Pancreas (tissue), 10 donors: ENCODE data around the gene MCM10. TPM values are rescaled to one million over a fixed set of nuclear protein-coding genes. Genes with fewer than 3 reads are reported as not detected.

ENCODE experiments used
- ATAC-seq, 4 donors: fragments of 200-7000 bp; cut with Tn5 transposase; one replicate each; pipeline versions ENCODE4 v1.8.0 to v1.9.1; 2020; ENCODE audit warnings: mild to moderate bottlenecking in 4 of 4, moderate library complexity in 4 of 4
- DNase-seq, 6 donors: peaks; one replicate each; pipeline ENCODE4 v3.0.0-alpha.2; 2020
- FAIRE-seq: peaks from 2 replicates; lab custom pipeline; 2012; peaks lifted over from hg19 to GRCh38; lab: Jason Lieb, UNC
- H3K27ac ChIP-seq, 4 donors: fragments of 200-600 bp; sonication (generic); 1 replicate in 3 of 4; 2 replicates in 1 of 4; pipeline versions ENCODE4 v1.5.0 to v1.8.0; 2020
- H3K27me3 ChIP-seq, 4 donors: fragments of 200-600 bp; one replicate each; pipeline ENCODE4 v1.8.0; 2021
- H3K36me3 ChIP-seq, 3 donors: fragments of 200-600 bp; sonication (generic) in 1 of 3; one replicate each; pipeline versions ENCODE4 v1.5.0 to v1.8.0; 2020 to 2021
- H3K4me1 ChIP-seq, 3 donors: fragments of 200-600 bp; one replicate each; pipeline ENCODE4 v1.8.0; 2021
- H3K4me3 ChIP-seq, 4 donors: fragments of 200-600 bp; sonication (generic) in 2 of 4; one replicate each; pipeline versions ENCODE4 v1.5.0 to v1.8.0; 2020 to 2021
- H3K9me3 ChIP-seq, 4 donors: fragments of 200-600 bp; one replicate each; pipeline ENCODE4 v1.8.0; 2021
- WGBS, 2 donors: extraction: QIAGEN DNeasy Blood & Tissue Kit; methylation state at CpG; one replicate each; pipeline ENCODE4 v1.1.7; 2013; 5-methylcytosine and 5-hydroxymethylcytosine counted together
- intact Hi-C, 3 donors: fragments of 100-400 bp; cut with DNase I; formaldehyde crosslinking; loops; one replicate each; pipeline versions ENCODE4 v1.11.1 to v1.14.2; 2022
- polyA plus RNA-seq, 2 donors: library from polyadenylated mRNA; stranded (reverse); fragments of 200-250 nt; gene quantifications; one replicate each; pipeline ENCODE4 v1.2.3, GENCODE V29; 2013
- total RNA-seq, 6 donors: library from RNA; stranded (reverse); fragmentation: NEBNext Ultra II Directional in 4 of 6; extraction: Animal tissue kit (Norgen Biotek cat#: 25700) in 4 of 6; gene quantifications; one replicate each; pipeline versions ENCODE4 v1.2.1 to v1.2.4, GENCODE V29; 2021 to 2023
- TF ChIP-seq, protein P1 (sequence below), 4 donors: fragments of 200-600 bp; sonication (generic) in 3 of 4; IDR thresholded peaks; one replicate each; pipeline versions ENCODE4 v1.5.0 to v1.8.0; 2021; ENCODE audit warnings: antibody characterized with exemption in 4 of 4
- donor health status: healthy with polysubstance abuse.
- donor health status: DM: no; HTN: no; CAD: no; lungs with moderate emphysema.
- donor health status: DM: no; HTN: no; CAD: no.
- donor health status: control.
- donor health status: control.
- donor health status: Bipolar disorder and iron deficiency.
- donor health status: DM: yes; HTN: yes; CAD: no.
- donor health status: DM: no; HTN: no; CAD: no.
- donor health status: DM: no; HTN: no; CAD: no.
- donor health status: DM: yes; HTN: yes; CAD: no.

The MCM10 gene
- total and polyA plus RNA-seq, 8 donors, result 0.05 to 0.35 (median 0.28) TPM; not detected in 1

DNA sequence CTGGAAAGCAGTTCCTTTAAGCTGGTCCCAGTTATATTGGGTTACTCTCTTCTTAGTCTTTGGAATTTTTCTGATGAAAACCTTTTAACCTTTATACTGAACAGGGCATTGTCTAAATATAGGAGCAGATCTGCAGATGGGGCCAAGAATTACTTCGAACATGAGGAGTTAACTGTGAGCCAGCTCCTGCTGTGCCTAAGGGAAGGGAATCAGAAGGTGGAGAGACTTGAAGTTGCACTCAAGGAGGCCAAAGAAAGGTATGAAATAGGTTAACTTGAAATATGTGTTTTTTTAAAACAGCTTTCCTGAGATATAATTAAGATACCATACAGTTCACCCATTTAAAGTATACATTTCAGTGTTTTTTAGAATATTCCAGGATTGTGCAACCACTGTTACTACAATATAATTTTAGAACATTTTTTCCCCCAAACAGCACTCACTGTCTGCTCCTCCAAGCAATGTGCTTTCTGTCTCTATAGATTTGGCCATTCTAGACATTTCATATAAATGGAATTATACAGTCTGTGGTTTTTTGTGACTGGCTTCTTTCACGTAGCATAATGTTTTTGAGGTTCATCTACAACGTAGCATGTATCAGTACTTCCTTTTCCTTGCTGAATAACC, 42.5 kb upstream of the MCM10 start:
- FAIRE-seq (no peak), DNase-seq (no peak), ATAC-seq (no peak)
- H3K9me3 ChIP-seq, result no peaks in the 10 kb centered on the region
- no peak overlapping the region for H3K27ac ChIP-seq
- peaks cover 0 to 45% (median 20%) of the 10 kb centered on the region in 3 donors for H3K36me3 ChIP-seq
- TF ChIP-seq, protein P1, sequence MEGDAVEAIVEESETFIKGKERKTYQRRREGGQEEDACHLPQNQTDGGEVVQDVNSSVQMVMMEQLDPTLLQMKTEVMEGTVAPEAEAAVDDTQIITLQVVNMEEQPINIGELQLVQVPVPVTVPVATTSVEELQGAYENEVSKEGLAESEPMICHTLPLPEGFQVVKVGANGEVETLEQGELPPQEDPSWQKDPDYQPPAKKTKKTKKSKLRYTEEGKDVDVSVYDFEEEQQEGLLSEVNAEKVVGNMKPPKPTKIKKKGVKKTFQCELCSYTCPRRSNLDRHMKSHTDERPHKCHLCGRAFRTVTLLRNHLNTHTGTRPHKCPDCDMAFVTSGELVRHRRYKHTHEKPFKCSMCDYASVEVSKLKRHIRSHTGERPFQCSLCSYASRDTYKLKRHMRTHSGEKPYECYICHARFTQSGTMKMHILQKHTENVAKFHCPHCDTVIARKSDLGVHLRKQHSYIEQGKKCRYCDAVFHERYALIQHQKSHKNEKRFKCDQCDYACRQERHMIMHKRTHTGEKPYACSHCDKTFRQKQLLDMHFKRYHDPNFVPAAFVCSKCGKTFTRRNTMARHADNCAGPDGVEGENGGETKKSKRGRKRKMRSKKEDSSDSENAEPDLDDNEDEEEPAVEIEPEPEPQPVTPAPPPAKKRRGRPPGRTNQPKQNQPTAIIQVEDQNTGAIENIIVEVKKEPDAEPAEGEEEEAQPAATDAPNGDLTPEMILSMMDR (IDR thresholded peaks at IDR 0.05), result no peak
- H3K4me3 ChIP-seq, result no peak overlapping the region
- H3K4me1 ChIP-seq, result peaks cover 6 to 11% (median 8%) of the 10 kb centered on the region in 3 donors
- intact Hi-C loops, result no loop called here
- no peaks in the 10 kb centered on the region for H3K27me3 ChIP-seq
- 91 to 92% methylated on average over 3 of the region's 3 CpGs for WGBS, 2 donors

GRCh38 chr10:13120786-13121499, 40.4 kb upstream of the MCM10 start:
- peaks cover 0 to 48% (median 20%) of the 10 kb centered on the region in 3 donors for H3K36me3 ChIP-seq
- no peaks in the 10 kb centered on the region for H3K9me3 ChIP-seq
- peaks cover 1 to 6% (median 3%) of the 10 kb centered on the region in 3 donors for H3K4me1 ChIP-seq
- WGBS, 2 donors, result 89 to 93% methylated on average over 10 of the region's 10 CpGs
- DNase-seq (no peak), FAIRE-seq (no peak), ATAC-seq (peak in 1 of 4 donors; percentile 31)
- no peak overlapping the region for H3K4me3 ChIP-seq
- H3K27ac ChIP-seq, result no peak overlapping the region
- TF ChIP-seq, protein P1 (IDR thresholded peaks at IDR 0.05), result no peak
- no peaks in the 10 kb centered on the region for H3K27me3 ChIP-seq
- intact Hi-C loops, result no loop called here

DNA sequence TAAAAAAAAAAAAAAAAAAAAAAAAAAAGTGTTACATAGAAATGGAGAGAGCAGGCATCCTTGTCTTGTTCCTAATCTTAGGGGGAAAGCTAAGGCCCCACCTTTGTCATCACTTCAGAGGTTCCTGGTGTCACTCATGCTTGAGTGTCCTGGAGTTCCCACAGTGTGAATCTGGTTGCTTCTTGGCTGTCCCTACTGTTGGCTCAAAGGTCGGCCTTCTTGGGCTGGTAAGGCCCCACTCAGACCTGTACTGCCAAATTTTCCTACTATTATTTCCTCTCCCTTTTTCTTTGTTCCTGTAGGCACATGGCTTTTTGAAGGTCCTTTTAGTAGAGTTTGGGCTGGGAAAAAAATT, 39.9 kb upstream of the MCM10 start:
- H3K4me1 ChIP-seq, result peaks cover 0 to under 1% (median 0%) of the 10 kb centered on the region in 3 donors
- TF ChIP-seq, protein P1 (IDR thresholded peaks at IDR 0.05), result no peak
- FAIRE-seq (no peak), DNase-seq (no peak), ATAC-seq (peak in 1 of 4 donors; percentile 9)
- no peak overlapping the region for H3K4me3 ChIP-seq
- no peaks in the 10 kb centered on the region for H3K9me3 ChIP-seq
- H3K27me3 ChIP-seq, result no peaks in the 10 kb centered on the region
- intact Hi-C loops, result no loop called here
- WGBS, 2 donors, result 81 to 91% methylated on average over 1 of the region's 1 CpG
- H3K27ac ChIP-seq, result no peak overlapping the region
- H3K36me3 ChIP-seq, result peaks cover 0 to 49% (median 20%) of the 10 kb centered on the region in 3 donors

- ATAC-seq (no peak), DNase-seq (no peak), FAIRE-seq (no peak)
- TF ChIP-seq, protein P1 (IDR thresholded peaks at IDR 0.05), result no peak
- no peaks in the 10 kb centered on the region for H3K4me1 ChIP-seq
- peaks cover 0 to 72% (median 14%) of the 10 kb centered on the region in 3 donors for H3K36me3 ChIP-seq
- WGBS, 2 donors, result 92 to 94% methylated on average over 8 of the region's 8 CpGs
- H3K27me3 ChIP-seq, result no peaks in the 10 kb centered on the region
- intact Hi-C loops, result no loop called here
- no peak overlapping the region for H3K4me3 ChIP-seq
- H3K9me3 ChIP-seq, result no peaks in the 10 kb centered on the region
- H3K27ac ChIP-seq, result no peak overlapping the region
Measured at GRCh38 chr10:13136651-13137050, 24.7 kb upstream of the MCM10 start.

GRCh38 chr10:13139150-13139549, 22.2 kb upstream of the MCM10 start:
- no peak for FAIRE-seq
- H3K4me1 ChIP-seq, result no peaks in the 10 kb centered on the region
- no peak overlapping the region for H3K4me3 ChIP-seq
- TF ChIP-seq, protein P1 (IDR thresholded peaks at IDR 0.05), result no peak
- no peaks in the 10 kb centered on the region for H3K27me3 ChIP-seq
- no peak for ATAC-seq
- no peak for DNase-seq
- WGBS, 2 donors, result 81 to 85% methylated on average over 7 of the region's 7 CpGs
- no peaks in the 10 kb centered on the region for H3K9me3 ChIP-seq
- intact Hi-C loops, result no loop called here
- H3K27ac ChIP-seq, result no peak overlapping the region
- H3K36me3 ChIP-seq, result peaks cover 0 to 48% (median 11%) of the 10 kb centered on the region in 3 donors
